Upper lobe of right lung (tissue), 1 donor: ENCODE results near the gene CLC. TPM values are rescaled to one million over a fixed set of nuclear protein-coding genes. Genes with fewer than 3 reads are reported as not detected.
"Not testable (repeated sequence)": the region's sequence is repeated elsewhere in the genome, so short reads cannot be mapped to it uniquely, and the experiment has no call there.

Source experiments
- ATAC-seq: fragments of 200-7000 bp; cut with Tn5 transposase; one replicate; pipeline ENCODE4 v1.9.1; 2020; ENCODE audit warnings: mild to moderate bottlenecking, moderate library complexity
- DNase-seq: peaks from one replicate; pipeline ENCODE4 v3.0.0-alpha.2; 2020
- H3K27ac ChIP-seq: fragments of 200-600 bp; one replicate; pipeline ENCODE4 v1.8.0; 2022
- H3K27me3 ChIP-seq: fragments of 200-600 bp; one replicate; pipeline ENCODE4 v1.8.0; 2022; ENCODE audit warnings: mild to moderate bottlenecking
- H3K36me3 ChIP-seq: fragments of 200-600 bp; one replicate; pipeline ENCODE4 v1.8.0; 2022
- H3K4me1 ChIP-seq: fragments of 200-600 bp; one replicate; pipeline ENCODE4 v1.8.0; 2022
- H3K4me3 ChIP-seq: fragments of 200-600 bp; one replicate; pipeline ENCODE4 v1.8.0; 2022; ENCODE audit warnings: mild to moderate bottlenecking
- H3K9me3 ChIP-seq: fragments of 200-600 bp; one replicate; pipeline ENCODE4 v1.8.0; 2022
- intact Hi-C: fragments of 100-400 bp; cut with DNase I; formaldehyde crosslinking; loops from one replicate; pipeline ENCODE4 v1.11.0; 2022
- total RNA-seq: library from RNA; stranded (reverse); fragmentation: NEBNext Ultra II Directional; extraction: Animal tissue kit (Norgen Biotek cat#: 25700); gene quantifications from one replicate; pipeline ENCODE4 v1.2.1, GENCODE V29; 2021
- TF ChIP-seq, protein P1 (sequence below): fragments of 200-600 bp; IDR thresholded peaks from one replicate; pipeline ENCODE4 v1.8.0; 2022; ENCODE audit warnings: antibody characterized with exemption
- donor health status: DM: no; HTN: yes; CAD: no; lungs with severe emphysema.

Gene CLC
- total RNA-seq, 1 donor from 2014 or later, result not detected

GRCh38 chr19:39765091-39766076 is 27.6 kb upstream of the CLC start:
- no peak overlapping the region for H3K27ac ChIP-seq
- intact Hi-C loops, result no loop called here
- no peak for DNase-seq
- no peak overlapping the region for H3K4me3 ChIP-seq
- ATAC-seq, result peak; percentile 67
- no peaks in the 10 kb centered on the region for H3K4me1 ChIP-seq
- no peaks in the 10 kb centered on the region for H3K9me3 ChIP-seq
- TF ChIP-seq, protein P1, sequence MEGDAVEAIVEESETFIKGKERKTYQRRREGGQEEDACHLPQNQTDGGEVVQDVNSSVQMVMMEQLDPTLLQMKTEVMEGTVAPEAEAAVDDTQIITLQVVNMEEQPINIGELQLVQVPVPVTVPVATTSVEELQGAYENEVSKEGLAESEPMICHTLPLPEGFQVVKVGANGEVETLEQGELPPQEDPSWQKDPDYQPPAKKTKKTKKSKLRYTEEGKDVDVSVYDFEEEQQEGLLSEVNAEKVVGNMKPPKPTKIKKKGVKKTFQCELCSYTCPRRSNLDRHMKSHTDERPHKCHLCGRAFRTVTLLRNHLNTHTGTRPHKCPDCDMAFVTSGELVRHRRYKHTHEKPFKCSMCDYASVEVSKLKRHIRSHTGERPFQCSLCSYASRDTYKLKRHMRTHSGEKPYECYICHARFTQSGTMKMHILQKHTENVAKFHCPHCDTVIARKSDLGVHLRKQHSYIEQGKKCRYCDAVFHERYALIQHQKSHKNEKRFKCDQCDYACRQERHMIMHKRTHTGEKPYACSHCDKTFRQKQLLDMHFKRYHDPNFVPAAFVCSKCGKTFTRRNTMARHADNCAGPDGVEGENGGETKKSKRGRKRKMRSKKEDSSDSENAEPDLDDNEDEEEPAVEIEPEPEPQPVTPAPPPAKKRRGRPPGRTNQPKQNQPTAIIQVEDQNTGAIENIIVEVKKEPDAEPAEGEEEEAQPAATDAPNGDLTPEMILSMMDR, result peak; percentile 85
- no peaks in the 10 kb centered on the region for H3K36me3 ChIP-seq
- no peaks in the 10 kb centered on the region for H3K27me3 ChIP-seq

DNA sequence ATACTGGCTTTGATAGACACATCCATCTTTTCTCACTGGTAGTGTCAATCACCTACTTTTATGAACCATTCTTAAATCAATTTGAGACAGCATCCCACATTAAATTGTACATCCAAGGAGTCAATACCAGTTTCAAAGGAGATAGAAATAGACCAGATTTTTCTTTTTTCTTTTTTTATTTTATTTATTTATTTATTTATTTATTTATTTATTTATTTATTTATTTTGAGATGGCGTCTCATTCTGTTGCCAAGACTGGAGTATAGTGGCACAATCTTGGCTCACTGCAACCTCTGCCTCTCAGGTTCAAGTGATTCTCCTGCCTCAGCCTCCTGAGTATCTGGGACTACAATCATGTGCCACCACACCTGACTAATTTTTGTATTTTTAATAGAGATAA is 24.0 kb upstream of the CLC start:
- intact Hi-C loops, DNase-seq, ATAC-seq, H3K27ac ChIP-seq, H3K4me1 ChIP-seq, H3K9me3 ChIP-seq, H3K27me3 ChIP-seq, H3K36me3 ChIP-seq, H3K4me3 ChIP-seq: not testable (repeated sequence)

GRCh38 chr19:39759457-39760184 is 21.8 kb upstream of the CLC start:
- Histone ChIP-seq H3K4me1 (no peaks in the 10 kb centered on the region), H3K27ac (no peak overlapping the region), H3K27me3 (peaks cover 7% of the 10 kb centered on the region), H3K9me3 (no peaks in the 10 kb centered on the region), H3K4me3 (no peak overlapping the region), H3K36me3 (no peaks in the 10 kb centered on the region)
- TF ChIP-seq, protein P1, result no peak
- DNase-seq (no peak), ATAC-seq (no peak)
- intact Hi-C loops, result no loop called here

DNA sequence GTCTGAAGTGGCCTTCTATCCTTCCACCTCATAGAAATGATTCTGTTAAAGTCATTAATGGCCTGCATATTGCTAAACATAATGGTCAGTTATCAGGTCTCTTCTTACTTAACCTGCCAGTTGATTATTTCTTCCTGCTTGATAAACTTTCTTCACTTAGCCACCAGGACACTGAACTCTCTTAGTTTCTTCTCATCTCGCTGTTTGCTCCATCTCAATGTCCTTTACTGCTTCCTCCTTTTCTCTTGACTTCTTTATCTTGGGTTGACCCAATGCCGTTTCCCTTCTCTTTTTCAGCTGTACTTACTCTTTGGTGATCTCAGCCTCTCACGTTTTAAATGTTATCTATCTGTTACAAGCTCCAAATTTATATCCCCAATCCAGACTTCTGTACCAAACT is 17.1 kb upstream of the CLC start:
- Histone ChIP-seq H3K4me1 (no peaks in the 10 kb centered on the region), H3K9me3 (no peaks in the 10 kb centered on the region), H3K4me3 (no peak overlapping the region), H3K27ac (no peak overlapping the region), H3K27me3 (peaks cover 7% of the 10 kb centered on the region), H3K36me3 (no peaks in the 10 kb centered on the region)
- intact Hi-C loops, result no loop called here
- TF ChIP-seq, protein P1, result no peak
- no peak for DNase-seq
- ATAC-seq, result no peak

GRCh38 chr19:39754544-39754943 is 16.7 kb upstream of the CLC start:
- Histone ChIP-seq H3K27ac (no peak overlapping the region), H3K27me3 (peaks cover 7% of the 10 kb centered on the region), H3K4me1 (no peaks in the 10 kb centered on the region), H3K4me3 (no peak overlapping the region), H3K36me3 (no peaks in the 10 kb centered on the region), H3K9me3 (no peaks in the 10 kb centered on the region)
- DNase-seq, result no peak
- intact Hi-C loops, result no loop called here
- TF ChIP-seq, protein P1, result no peak
- no peak for ATAC-seq

DNA sequence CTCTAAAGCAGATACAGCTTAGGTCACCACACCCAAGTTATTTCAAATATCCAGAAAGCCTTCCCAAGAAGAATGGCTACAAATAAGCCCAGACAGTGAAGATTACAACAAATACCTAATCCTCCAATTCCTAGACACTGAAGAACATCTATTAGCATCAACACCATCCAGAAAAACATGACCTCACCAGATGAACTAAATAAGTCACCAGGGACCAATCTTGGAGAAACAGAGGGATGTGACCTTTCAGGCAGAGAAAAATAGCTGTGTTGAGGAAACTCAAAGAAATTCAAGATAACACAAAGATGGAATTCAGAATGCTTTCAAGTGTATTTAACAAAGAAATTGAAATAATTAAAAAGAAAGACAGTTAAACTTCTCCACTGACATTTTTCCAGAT is 15.0 kb upstream of the CLC start:
- Histone ChIP-seq H3K36me3 (no peaks in the 10 kb centered on the region), H3K27ac (no peak overlapping the region), H3K9me3 (no peaks in the 10 kb centered on the region), H3K4me1 (no peaks in the 10 kb centered on the region), H3K27me3 (no peaks in the 10 kb centered on the region), H3K4me3 (no peak overlapping the region)
- ATAC-seq, result no peak
- intact Hi-C loops, result no loop called here
- DNase-seq, result no peak
- TF ChIP-seq, protein P1, result no peak
